Keratinocyte (primary cell): ENCODE results near the gene CRTC1. TPM values are rescaled to one million over a fixed set of nuclear protein-coding genes. Genes with fewer than 3 reads are reported as not detected.

Experiments used
- DNase-seq: peaks from one replicate; pipeline ENCODE4 v3.0.0-alpha.2; 2011; ENCODE audit warnings: low read depth, missing footprints, low spot score
- FAIRE-seq: peaks from 2 replicates; lab custom pipeline; 2011; peaks lifted over from hg19 to GRCh38; lab: Jason Lieb, UNC
- H2AFZ ChIP-seq: 2 replicates; pipeline ENCODE4 v1.6.0; 2012; ENCODE audit warnings: low read length, control low read depth, inconsistent platforms; ENCODE audit not compliant: control insufficient read depth
- H3K27ac ChIP-seq: 2 replicates; pipeline ENCODE4 v1.5.1; 2011; ENCODE audit warnings: low read length; ENCODE audit not compliant: control insufficient read depth, insufficient read depth
- H3K27me3 ChIP-seq: 3 replicates; pipeline ENCODE4 v1.6.0; 2011; ENCODE audit warnings: low read length; ENCODE audit not compliant: control insufficient read depth, insufficient read depth; ENCODE audit errors: extremely low read depth
- H3K36me3 ChIP-seq, 2 experiments: 2 replicates in 1 of 2; 3 replicates in 1 of 2; pipeline ENCODE4 v1.5.1; 2011; ENCODE audit warnings: low read length in 2 of 2, mild to moderate bottlenecking in 1 of 2; ENCODE audit not compliant: control insufficient read depth in 2 of 2, insufficient read depth in 2 of 2; ENCODE audit errors: extremely low read depth in 1 of 2
- H3K4me1 ChIP-seq: 3 replicates; pipeline ENCODE4 v1.5.1; 2011; ENCODE audit warnings: low read length; ENCODE audit not compliant: control insufficient read depth, insufficient read depth; ENCODE audit errors: extremely low read depth
- H3K4me2 ChIP-seq: 3 replicates; pipeline ENCODE4 v1.6.0; 2011; ENCODE audit warnings: low read depth, low read length; ENCODE audit not compliant: control insufficient read depth, insufficient read depth; ENCODE audit errors: extremely low read depth
- H3K4me3 ChIP-seq, 3 experiments: fragments of 200-600 bp in 1 of 3; sonication (generic) in 1 of 3; 2 replicates in 2 of 3; 3 replicates in 1 of 3; pipeline ENCODE4 v1.5.1; 2011 to 2016; ENCODE audit warnings: low read length in 3 of 3, mild to moderate bottlenecking in 3 of 3, control low read depth in 2 of 3, inconsistent platforms in 1 of 3, low read depth in 1 of 3, mixed read lengths in 1 of 3, mixed run types in 1 of 3, moderate library complexity in 1 of 3; ENCODE audit not compliant: control insufficient read depth in 2 of 3, insufficient read depth in 2 of 3; ENCODE audit errors: extremely low read depth in 1 of 3
- H3K79me2 ChIP-seq: 2 replicates; pipeline ENCODE4 v1.6.0; 2012; ENCODE audit warnings: low read length; ENCODE audit not compliant: control insufficient read depth, insufficient read depth
- H3K9ac ChIP-seq: 3 replicates; pipeline ENCODE4 v1.6.0; 2011; ENCODE audit warnings: low read length; ENCODE audit not compliant: control insufficient read depth, insufficient read depth; ENCODE audit errors: extremely low read depth
- H3K9me1 ChIP-seq: 3 replicates; pipeline ENCODE4 v1.6.0; 2011; ENCODE audit warnings: low read length; ENCODE audit not compliant: control insufficient read depth, insufficient read depth; ENCODE audit errors: extremely low read depth
- H3K9me3 ChIP-seq: 2 replicates; pipeline ENCODE4 v1.5.1; 2012; ENCODE audit warnings: low read depth, low read length; ENCODE audit not compliant: control insufficient read depth
- H4K20me1 ChIP-seq: 3 replicates; pipeline ENCODE4 v1.6.0; 2011; ENCODE audit warnings: low read length; ENCODE audit not compliant: control insufficient read depth, insufficient read depth; ENCODE audit errors: extremely low read depth
- CTCF ChIP-seq, 3 experiments: IDR thresholded peaks in 1 of 3; conservative IDR thresholded peaks in 1 of 3; optimal IDR thresholded peaks in 1 of 3; 2 replicates in 2 of 3; 3 replicates in 1 of 3; pipeline versions ENCODE3 to v1.5.1; 2011; ENCODE audit warnings: low read length in 3 of 3, mild to moderate bottlenecking in 3 of 3, moderate library complexity in 2 of 3, control low read depth in 1 of 3, inconsistent platforms in 1 of 3; ENCODE audit not compliant: insufficient read depth in 2 of 3; ENCODE audit errors: extremely low read depth in 1 of 3
- EZH2 ChIP-seq: IDR thresholded peaks from one replicate; pipeline ENCODE4 v1.6.1; 2012; ENCODE audit warnings: inconsistent platforms, mild to moderate bottlenecking, low read length, moderate library complexity
- dilution Hi-C: fragments of 300-500 bp; cut with MboI; formaldehyde crosslinking; loops from one replicate; pipeline ENCODE4 v1.7.0; 2020; ENCODE audit warnings: low sequenced_read_pairs; ENCODE audit not compliant: extremely low pct_ligation_motif_present
- polyA plus RNA-seq, 5 experiments: library from polyadenylated mRNA; depleted of rRNA in 3 of 5; stranded (reverse) in 3 of 5; stranded (forward) in 1 of 5; unstranded in 1 of 5; fragments of >200 nt; gene quantifications; 1 replicate in 1 of 5; 2 replicates in 3 of 5; 3 replicates in 1 of 5; pipeline versions ENCODE4 v1.2.1 to v1.2.3, GENCODE V29; 2011 to 2012; ENCODE audit warnings: missing spikeins in 2 of 5, low read depth in 1 of 5, low replicate concordance in 1 of 5

CRTC1 gene
- polyA plus RNA-seq, 1 donor (not counting 4 experiments of a cell fraction or from before 2014, with no cell fraction given): 0.54 TPM

GRCh38 chr19:18763674-18764590 is 80.5 kb downstream of the CRTC1 start:
- Histone ChIP-seq H2AFZ (no peak overlapping the region), H3K4me1 (peaks cover 62% of the 10 kb centered on the region), H3K9me3 (no peaks in the 10 kb centered on the region), H3K4me2 (peak overlapping the region; percentile 78), H4K20me1 (no peaks in the 10 kb centered on the region), H3K27ac (peak overlapping the region; percentile 71), H3K9ac (peak overlapping the region; percentile 49), H3K9me1 (no peaks in the 10 kb centered on the region), H3K27me3 (no peaks in the 10 kb centered on the region), H3K4me3 (peak overlapping the region; percentile 18 to 34 (median 20)), H3K36me3 (no peaks in the 10 kb centered on the region), H3K79me2 (peaks cover 3% of the 10 kb centered on the region)
- FAIRE-seq (peak; percentile 89), DNase-seq (peak; percentile 84)
- TF ChIP-seq CTCF (optimal IDR thresholded peaks at IDR 0.05 in 1 of 3, IDR thresholded peaks at IDR 0.05 in 1 of 3, conservative IDR thresholded peaks at IDR 0.05 in 1 of 3; ENCODE audit: extremely low read depth in 1 of 3, insufficient read depth in 2 of 3, low read length in 3 of 3) (no peak), EZH2 (no peak)
- dilution Hi-C loops: no loop called here

- H3K4me1 ChIP-seq: peaks cover 55% of the 10 kb centered on the region
- dilution Hi-C loops: no loop called here
- H3K9me1 ChIP-seq: no peaks in the 10 kb centered on the region
- H3K9ac ChIP-seq: peak overlapping the region; percentile 49
- H4K20me1 ChIP-seq: no peaks in the 10 kb centered on the region
- peak overlapping the region; percentile 78 for H3K4me2 ChIP-seq
- DNase-seq (no peak), FAIRE-seq (peak; percentile 79)
- H3K4me3 ChIP-seq: peak overlapping the region in 2 of 3 experiments; percentile 20 to 34
- H3K27ac ChIP-seq: peak overlapping the region; percentile 71
- TF ChIP-seq CTCF (optimal IDR thresholded peaks at IDR 0.05 in 1 of 3, IDR thresholded peaks at IDR 0.05 in 1 of 3, conservative IDR thresholded peaks at IDR 0.05 in 1 of 3; ENCODE audit: extremely low read depth in 1 of 3, insufficient read depth in 2 of 3, low read length in 3 of 3) (no peak), EZH2 (no peak)
- H3K36me3 ChIP-seq: no peaks in the 10 kb centered on the region
- no peaks in the 10 kb centered on the region for H3K27me3 ChIP-seq
- peaks cover 3% of the 10 kb centered on the region for H3K79me2 ChIP-seq
- H3K9me3 ChIP-seq: no peaks in the 10 kb centered on the region
- no peak overlapping the region for H2AFZ ChIP-seq
Measured at GRCh38 chr19:18764591-18765051, 81.1 kb downstream of the CRTC1 start.
